ENCODE results near the gene KIAA0040.
"Not testable (repeated sequence)": the region's sequence is repeated elsewhere in the genome, so short reads cannot be mapped to it uniquely, and the experiment has no call there.

KIAA0040 gene

GRCh38 chr1:175133673-175134435 is 58.7 kb downstream of the KIAA0040 start:
- DNase-seq = no peak

DNA sequence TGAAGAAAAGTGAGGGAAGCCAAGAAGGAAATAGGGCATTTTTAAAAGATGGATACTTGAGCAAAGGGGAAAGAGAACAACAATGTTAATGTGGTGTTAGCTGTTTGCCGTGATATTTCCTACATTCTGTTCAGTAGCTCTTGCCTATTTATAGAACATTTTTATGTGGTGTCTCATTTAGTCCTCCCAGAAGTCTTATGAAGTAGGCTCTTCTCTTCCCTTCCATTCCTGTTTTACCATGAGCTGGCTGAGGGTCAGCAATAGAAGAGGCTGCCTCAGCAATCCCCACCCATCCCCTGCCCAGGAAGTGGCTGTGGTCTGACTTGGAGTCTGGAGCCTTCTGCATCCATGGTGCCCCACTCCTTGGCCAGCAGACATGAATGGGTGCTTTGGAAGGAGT is 60.1 kb downstream of the KIAA0040 start:
- no peak for DNase-seq

GRCh38 chr1:175131095-175131494 is 61.5 kb downstream of the KIAA0040 start:
- no peak for DNase-seq

DNA sequence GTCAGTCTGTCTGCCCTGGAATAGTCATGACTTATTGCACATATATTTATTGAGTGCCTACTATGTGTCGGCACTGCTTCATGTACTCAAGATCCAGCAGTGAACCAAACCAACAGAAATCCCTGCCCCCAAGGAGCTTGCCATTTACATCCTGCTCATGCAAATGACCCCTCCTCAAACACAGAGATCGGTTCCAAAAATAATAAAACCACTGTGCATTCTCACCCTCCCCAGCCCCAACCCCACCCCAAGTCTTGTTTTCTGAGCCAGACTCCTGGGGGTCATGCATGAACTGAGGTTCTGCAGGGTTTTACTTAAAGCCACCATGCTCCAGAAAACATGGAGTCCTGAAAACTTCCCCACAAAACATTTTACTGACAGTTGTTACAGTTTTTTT is 61.9 kb downstream of the KIAA0040 start:
- no peak for DNase-seq

GRCh38 chr1:175129997-175130648 is 62.5 kb downstream of the KIAA0040 start:
- DNase-seq = no peak

- DNase-seq = peak; percentile 4
These were observed 63.0 kb downstream of the KIAA0040 start for GRCh38 chr1:175129644-175129996.

DNA sequence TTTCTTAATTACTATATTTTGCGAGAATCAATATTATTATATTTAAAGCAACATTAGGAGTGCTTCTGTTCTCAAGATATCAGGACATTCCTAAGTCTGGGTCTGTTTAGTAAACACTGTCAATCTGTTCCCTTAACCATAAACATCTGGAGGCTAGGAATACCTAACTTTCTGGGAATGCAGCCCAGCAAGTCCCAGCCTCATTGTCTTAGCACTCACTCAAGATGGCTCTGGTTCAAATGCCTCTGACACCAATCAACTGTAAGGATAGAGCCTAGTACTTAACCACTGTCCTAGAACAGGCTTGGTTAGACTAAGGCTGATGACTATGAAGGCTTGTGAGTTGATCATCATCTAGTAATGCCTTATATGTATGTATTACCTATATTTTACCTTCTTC is 63.4 kb downstream of the KIAA0040 start:
- no peak for DNase-seq

GRCh38 chr1:175128523-175128922 is 64.1 kb downstream of the KIAA0040 start:
- no peak for DNase-seq

- peak; percentile 63 for DNase-seq
These were observed 65.0 kb downstream of the KIAA0040 start for GRCh38 chr1:175127565-175127964.

- DNase-seq = peak; percentile 11
These were observed 66.2 kb downstream of the KIAA0040 start for GRCh38 chr1:175126347-175126746.

DNA sequence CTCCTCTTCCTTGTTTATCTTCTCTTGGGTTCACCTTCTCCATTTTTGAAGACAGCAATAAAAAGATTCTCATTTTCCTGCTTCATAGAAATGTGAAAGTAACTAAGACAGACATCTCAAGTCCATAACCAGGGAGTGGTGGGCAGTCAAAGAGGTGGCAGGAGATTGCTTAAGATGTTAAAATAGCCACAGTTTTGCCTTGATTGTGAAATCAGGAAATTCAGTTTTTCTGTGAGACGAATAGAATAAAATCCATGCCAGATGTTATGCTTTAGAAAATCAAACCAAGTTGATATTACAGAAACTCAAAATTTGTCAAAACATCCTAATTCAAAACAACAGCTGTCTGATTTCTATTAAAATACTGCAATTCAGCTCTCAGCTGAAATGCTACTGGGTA is 67.7 kb downstream of the KIAA0040 start:
- peak; percentile 84 for DNase-seq

- DNase-seq = no peak
These were observed 72.1 kb downstream of the KIAA0040 start for GRCh38 chr1:175120511-175120910.

DNA sequence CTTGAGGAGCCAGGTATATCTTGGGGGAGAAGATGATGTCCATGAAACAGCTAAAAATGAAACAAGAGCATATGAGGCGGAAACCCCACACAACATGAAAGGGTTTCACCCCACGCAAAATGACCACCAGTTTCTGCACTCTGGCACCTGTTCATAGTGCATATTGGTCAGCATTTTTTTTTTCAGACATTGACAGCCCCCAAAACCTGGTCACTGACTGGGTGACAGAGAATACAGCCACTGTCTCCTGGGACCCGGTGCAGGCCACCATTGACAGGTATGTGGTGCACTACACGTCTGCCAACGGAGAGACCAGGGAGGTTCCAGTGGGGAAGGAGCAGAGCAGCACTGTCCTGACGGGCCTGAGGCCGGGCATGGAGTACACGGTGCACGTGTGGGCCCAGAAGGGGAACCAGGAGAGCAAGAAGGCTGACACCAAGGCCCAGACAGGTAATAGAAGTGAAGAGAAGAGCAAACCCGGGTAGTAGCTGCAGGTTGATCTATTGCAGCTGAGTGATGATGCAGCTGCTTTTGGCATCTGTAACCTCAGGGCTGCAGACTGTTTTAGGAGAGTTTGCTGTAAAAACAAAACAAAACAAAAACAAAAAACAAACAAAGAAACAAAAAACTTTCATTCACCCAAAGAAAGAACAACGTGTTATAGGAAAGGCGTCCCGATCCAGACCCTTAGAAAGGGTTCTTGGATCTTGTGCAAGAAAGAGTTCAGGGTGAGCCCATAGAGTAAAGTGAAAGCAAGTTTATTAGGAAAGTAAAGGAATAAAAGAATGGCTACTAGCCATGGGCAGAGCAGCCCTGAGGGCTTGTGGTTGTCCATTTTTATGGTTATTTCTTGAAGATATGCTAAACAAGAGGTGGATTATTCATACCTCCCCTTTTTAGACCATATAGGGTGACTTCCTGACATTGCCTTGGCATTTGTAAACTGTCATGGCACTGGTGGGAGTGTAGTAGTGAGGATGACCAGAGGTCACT is 73.9 kb downstream of the KIAA0040 start:
- no peak for DNase-seq

DNA sequence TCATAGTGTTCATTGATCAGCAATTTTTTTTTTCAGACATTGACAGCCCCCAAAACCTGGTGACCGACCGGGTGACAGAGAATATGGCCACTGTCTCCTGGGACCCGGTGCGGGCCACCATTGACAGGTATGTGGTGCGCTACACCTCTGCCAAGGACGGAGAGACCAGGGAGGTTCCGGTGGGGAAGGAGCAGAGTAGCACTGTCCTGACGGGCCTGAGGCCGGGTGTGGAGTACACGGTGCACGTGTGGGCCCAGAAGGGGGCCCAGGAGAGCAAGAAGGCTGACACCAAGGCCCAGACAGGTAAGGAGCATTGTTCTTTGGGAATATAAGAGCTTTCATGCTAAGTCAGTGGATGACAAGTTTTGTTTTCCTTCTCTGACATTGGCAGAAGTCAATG is 75.7 kb downstream of the KIAA0040 start:
- DNase-seq = no peak

DNA sequence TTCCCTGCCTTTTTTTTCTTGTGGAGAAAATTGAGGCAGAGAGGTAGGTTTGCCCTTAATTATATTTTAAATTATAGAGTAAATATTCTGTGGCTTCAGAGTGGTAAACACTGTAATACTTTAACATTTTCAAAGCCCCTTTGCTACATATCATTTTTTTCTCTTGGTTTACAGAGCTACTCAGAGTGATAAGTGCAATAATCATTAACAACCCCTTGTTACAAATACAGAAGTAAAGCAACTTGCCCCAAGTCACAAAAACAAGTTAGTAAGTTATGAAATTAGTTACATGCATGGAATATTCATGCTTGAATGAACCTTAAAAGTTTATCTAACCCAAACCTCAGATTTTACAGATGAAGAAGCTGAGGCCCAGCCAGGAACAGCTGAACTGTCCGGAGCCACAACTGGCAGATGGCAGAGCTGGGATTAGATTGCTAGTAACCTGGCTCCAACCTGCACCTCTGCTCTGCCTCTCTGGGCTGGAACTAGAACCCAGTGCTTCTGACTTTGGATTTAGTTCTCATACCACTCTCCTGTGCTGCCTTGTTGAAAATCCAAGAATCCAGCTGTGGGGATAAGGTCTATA is 76.3 kb downstream of the KIAA0040 start:
- DNase-seq = no peak

GRCh38 chr1:175114996-175115395 is 77.6 kb downstream of the KIAA0040 start:
- DNase-seq = no peak

DNA sequence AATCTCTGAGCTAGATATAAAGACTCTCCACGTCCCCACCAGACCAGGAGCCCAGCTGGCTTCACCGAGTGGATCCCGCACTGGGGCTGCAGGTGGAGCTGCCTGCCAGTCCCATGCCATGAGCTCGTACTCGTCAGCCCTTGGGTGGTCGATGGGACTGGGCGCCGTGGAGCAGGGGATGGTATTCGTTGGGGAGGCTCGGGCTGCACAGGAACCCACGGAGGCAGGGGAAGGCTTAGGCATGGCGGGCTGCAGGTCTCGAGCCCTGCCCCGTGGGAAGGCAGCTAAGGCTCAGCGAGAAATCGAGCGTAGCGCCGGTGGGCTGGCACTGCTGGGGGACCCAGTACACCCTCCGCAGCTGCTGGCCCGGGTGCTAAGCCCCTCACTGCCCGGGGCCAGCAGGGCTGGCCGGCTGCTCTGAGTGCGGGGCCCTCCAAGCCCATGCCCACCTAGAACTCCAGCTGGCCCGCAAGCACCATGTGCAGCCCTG is 84.2 kb downstream of the KIAA0040 start:
- DNase-seq = not testable (repeated sequence)
